ENCODE results near the gene FEM1A. TPM values are rescaled to one million over a fixed set of nuclear protein-coding genes. Genes with fewer than 3 reads are reported as not detected.

The FEM1A gene
- total and polyA plus RNA-seq, 2 of the 8 experiments (the other 6 are each of a cell fraction or from before 2014, with no cell fraction given) = 6.7 to 16.1 TPM

- TF ChIP-seq CHD1 (IDR thresholded peaks at IDR 0.05; ENCODE audit: low read depth, low read length) (no peak), EGR1 (IDR thresholded peaks at IDR 0.05; ENCODE audit: borderline replicate concordance, low read depth, low read length) (no peak), JUND (IDR thresholded peaks at IDR 0.05; ENCODE audit: low read length) (0 out of 2 replicates have a peak, but pooled peaks have one; percentile 12), HDAC2 (IDR thresholded peaks at IDR 0.05; ENCODE audit: borderline replicate concordance in 1 of 2, low read depth in 2 of 2, low read length in 2 of 2) (no peak), SAP30 (IDR thresholded peaks at IDR 0.05; ENCODE audit: insufficient read depth, insufficient replicate concordance, low read length) (no peak), CTBP2 (IDR thresholded peaks at IDR 0.05; ENCODE audit: borderline replicate concordance, insufficient read depth, insufficient read length, low read length) (no peak), TAF7 (optimal IDR thresholded peaks at IDR 0.05; ENCODE audit: borderline replicate concordance, low read depth, low read length) (no peak), NRF1 (IDR thresholded peaks at IDR 0.05; ENCODE audit: low read depth, low read length) (no peak), TAF1 (IDR thresholded peaks at IDR 0.05; ENCODE audit: low read depth, low read length) (no peak), SRF (IDR thresholded peaks at IDR 0.05; ENCODE audit: low read depth, low read length) (no peak), SIRT6 (IDR thresholded peaks at IDR 0.05; ENCODE audit: low read length) (no peak), ATF2 (IDR thresholded peaks at IDR 0.05; ENCODE audit: low read length) (no peak), SUZ12 (IDR thresholded peaks at IDR 0.05; ENCODE audit: low read length) (no peak), ATF3 (IDR thresholded peaks at IDR 0.05; ENCODE audit: insufficient read depth, low read depth, low read length) (0 out of 2 replicates have a peak, but pooled peaks have one; percentile 41), BRCA1 (IDR thresholded peaks at IDR 0.05; ENCODE audit: low read depth, low read length) (no peak), CBX5 (IDR thresholded peaks at IDR 0.05; ENCODE audit: low read depth, low read length) (no peak), USF2 (IDR thresholded peaks at IDR 0.05; ENCODE audit: low read length) (no peak), RFX5 (IDR thresholded peaks at IDR 0.05; ENCODE audit: borderline replicate concordance, low read depth, low read length) (no peak), KDM4A (IDR thresholded peaks at IDR 0.05; ENCODE audit: low read depth, low read length, severe bottlenecking) (no peak)
These were observed 12.5 kb downstream of the FEM1A start (continued) for GRCh38 chr19:4803736-4804695.

Data from H1 (cell line).